HCT116 (cell line): ENCODE measurements around the gene KCNIP4. TPM values are rescaled to one million over a fixed set of nuclear protein-coding genes. Genes with fewer than 3 reads are reported as not detected.

ENCODE experiments used
- ATAC-seq: fragments of 200-7000 bp; cut with Tn5 transposase; 2 replicates; pipeline ENCODE4 v1.9.1; 2020; ENCODE audit warnings: mild to moderate bottlenecking, moderate library complexity
- BruUV-seq: library from RNA; stranded (reverse); fragments of 400-500 nt; replicated peaks from 2 replicates; lab custom pipeline; 2021; lab: Mats Ljungman, UMichigan
- CTCF ChIA-PET: fragments of 300-600 bp; sonication (Branson Sonifier 250); formaldehyde crosslinking; loops from one replicate; lab custom pipeline; 2021; ENCODE audit warnings: antibody characterized with exemption; lab: Charles Lee
- POLR2A ChIA-PET: fragments of 300-600, 350-600 bp; sonication (Branson Sonifier 250); formaldehyde crosslinking; loops from one replicate; lab custom pipeline; 2021; ENCODE audit warnings: antibody characterized with exemption; lab: Charles Lee
- RAD21 ChIA-PET, 2 experiments: fragments of 300-600 bp; sonication (Branson Sonifier 250); formaldehyde crosslinking; loops; one replicate each; lab custom pipeline; 2023; ENCODE audit warnings: low total read pairs in 2 of 2; ENCODE audit not compliant: uncharacterized antibody in 2 of 2, unreplicated experiment in 2 of 2, low non-redundant PET in 1 of 2; lab: Charles Lee
- DNase-seq: peaks from one replicate; pipeline ENCODE4 v3.0.0-alpha.2; 2010; ENCODE audit warnings: low read depth, low spot score
- H2AFZ ChIP-seq: fragments of 200-600 bp; shearing (Covaris generic), sonication (generic); 2 replicates; pipeline ENCODE4 v1.6.1; 2017; ENCODE audit warnings: low read depth, mixed run types, mixed read lengths, antibody characterized with exemption, low read length; ENCODE audit not compliant: poor library complexity, severe bottlenecking
- H3K27ac ChIP-seq: 2 replicates; pipeline ENCODE4 v1.5.1; 2012; ENCODE audit warnings: low read depth, low read length
- H3K27me3 ChIP-seq: fragments of 200-600 bp; sonication (generic); 2 replicates; pipeline ENCODE4 v1.6.1; 2016; ENCODE audit warnings: mixed run types, low read length, mixed read lengths; ENCODE audit not compliant: insufficient read depth
- H3K36me3 ChIP-seq, 2 experiments: fragments of 200-500 bp in 1 of 2; fragments of 200-600 bp in 1 of 2; sonication (Bioruptor generic) in 1 of 2; sonication (generic) in 1 of 2; 2 replicates each; pipeline versions ENCODE4 v1.5.1 to v1.6.1; 2014 to 2016; ENCODE audit warnings: low read length in 2 of 2, inconsistent platforms in 1 of 2, mixed read lengths in 1 of 2, mixed run types in 1 of 2; ENCODE audit not compliant: insufficient read depth in 2 of 2, control insufficient read depth in 1 of 2
- H3K4me1 ChIP-seq, 2 experiments: fragments of 200-600 bp in 1 of 2; sonication (generic) in 1 of 2; 2 replicates each; pipeline versions ENCODE4 v1.5.1 to v1.6.1; 2012 to 2017; ENCODE audit warnings: low read length in 2 of 2, inconsistent platforms in 1 of 2, mild to moderate bottlenecking in 1 of 2, mixed read lengths in 1 of 2, mixed run types in 1 of 2, moderate library complexity in 1 of 2; ENCODE audit not compliant: insufficient read depth in 2 of 2, control insufficient read depth in 1 of 2
- H3K4me2 ChIP-seq: fragments of 200-600 bp; sonication (generic); 2 replicates; pipeline ENCODE4 v1.6.1; 2017; ENCODE audit warnings: mixed run types, low read length, mixed read lengths
- H3K4me3 ChIP-seq, 2 experiments: fragments of 200-600 bp in 1 of 2; sonication (generic) in 1 of 2; replicated peaks in 1 of 2; 2 replicates each; pipeline ENCODE4 v1.5.1; 2011 to 2016; ENCODE audit warnings: low read length in 2 of 2, control low read depth in 1 of 2, low read depth in 1 of 2, mild to moderate bottlenecking in 1 of 2, mixed read lengths in 1 of 2, mixed run types in 1 of 2
- H3K79me2 ChIP-seq: fragments of 200-600 bp; sonication (generic); 2 replicates; pipeline ENCODE4 v1.6.1; 2017; ENCODE audit warnings: mild to moderate bottlenecking, mixed run types, low read length, moderate library complexity, mixed read lengths; ENCODE audit not compliant: insufficient read depth
- H3K9ac ChIP-seq: fragments of 200-600 bp; sonication (generic); 2 replicates; pipeline ENCODE4 v1.6.1; 2016; ENCODE audit warnings: low read length, mixed read lengths
- H3K9me2 ChIP-seq: fragments of 200-600 bp; sonication (generic), shearing (Covaris generic); 2 replicates; pipeline ENCODE4 v1.6.1; 2017; ENCODE audit warnings: mixed run types, mild to moderate bottlenecking, moderate library complexity; ENCODE audit not compliant: insufficient read depth
- H3K9me3 ChIP-seq, 2 experiments: fragments of 200-500 bp in 1 of 2; fragments of 200-600 bp in 1 of 2; sonication (Bioruptor generic) in 1 of 2; sonication (generic) in 1 of 2; 2 replicates each; pipeline ENCODE4 v1.6.1; 2014 to 2017; ENCODE audit warnings: low read length in 2 of 2, mixed read lengths in 2 of 2, inconsistent platforms in 1 of 2, low read depth in 1 of 2, mild to moderate bottlenecking in 1 of 2, mixed run types in 1 of 2, moderate library complexity in 1 of 2; ENCODE audit not compliant: control insufficient read depth in 1 of 2, insufficient read depth in 1 of 2
- H4K20me1 ChIP-seq: fragments of 200-600 bp; sonication (generic), shearing (Covaris generic); 2 replicates; pipeline ENCODE4 v1.6.1; 2017; ENCODE audit warnings: mixed run types, mild to moderate bottlenecking, moderate library complexity; ENCODE audit not compliant: insufficient read depth
- EGR1 ChIP-seq: IDR thresholded peaks from 2 replicates; pipeline ENCODE4 v1.6.1; 2012; ENCODE audit warnings: low read depth
- EZH2 ChIP-seq: fragments of 200-600 bp; sonication (generic); IDR thresholded peaks from 2 replicates; pipeline ENCODE4 v1.6.1; 2017; ENCODE audit warnings: antibody characterized with exemption, mixed run types
- EZH2phosphoT487 ChIP-seq: fragments of 200-600 bp; IDR thresholded peaks from 2 replicates; pipeline ENCODE4 v1.6.1; 2018; ENCODE audit warnings: antibody characterized with exemption, borderline replicate concordance
- FOSL1 ChIP-seq: IDR thresholded peaks from 2 replicates; pipeline ENCODE4 v1.6.1; 2012; ENCODE audit warnings: low read depth
- POLR2A ChIP-seq: IDR thresholded peaks from 2 replicates; pipeline ENCODE4 v1.7.0; 2011; ENCODE audit warnings: borderline replicate concordance; ENCODE audit not compliant: insufficient read depth, insufficient read length; ENCODE audit errors: extremely low read depth
- POLR2AphosphoS5 ChIP-seq: IDR thresholded peaks from 2 replicates; pipeline ENCODE4 v1.6.1; 2011; ENCODE audit warnings: mild to moderate bottlenecking, low read depth, low read length, moderate library complexity
- SIN3A ChIP-seq: IDR thresholded peaks from 2 replicates; pipeline ENCODE4 v1.6.1; 2012; ENCODE audit warnings: low read depth
- SP1 ChIP-seq: IDR thresholded peaks from 2 replicates; pipeline ENCODE4 v1.6.1; 2012; ENCODE audit warnings: low read depth
- YY1 ChIP-seq: IDR thresholded peaks from 2 replicates; pipeline ENCODE4 v1.6.1; 2011; ENCODE audit warnings: low read length, low read depth, moderate library complexity, mild to moderate bottlenecking; ENCODE audit not compliant: insufficient replicate concordance; ENCODE audit errors: extremely low read depth
- ZFX ChIP-seq: fragments of 450-650 bp; IDR thresholded peaks from 2 replicates; pipeline ENCODE4 v1.6.1; 2017
- intact Hi-C: fragments of 100-400 bp; cut with micrococcal nuclease; formaldehyde crosslinking; loops from 2 replicates; pipeline ENCODE4 v1.10.0; 2022
- total RNA-seq: library from RNA; stranded (reverse); gene quantifications from one replicate; pipeline ENCODE4 v1.2.1, GENCODE V29; 2021; ENCODE audit not compliant: unreplicated experiment
- TF ChIP-seq, protein P1 (sequence below): IDR thresholded peaks from 2 replicates; pipeline ENCODE4 v1.6.1; 2011; ENCODE audit warnings: mild to moderate bottlenecking, low read length, moderate library complexity; ENCODE audit not compliant: insufficient replicate concordance; ENCODE audit errors: extremely low read depth
- TF ChIP-seq, protein P2 (sequence below): IDR thresholded peaks from 2 replicates; pipeline ENCODE4 v1.6.1; 2012
- TF ChIP-seq, protein P3 (sequence below): IDR thresholded peaks from 2 replicates; pipeline ENCODE4 v1.6.1; 2012; ENCODE audit warnings: low read depth
- TF ChIP-seq, protein P4 (sequence below): IDR thresholded peaks from 2 replicates; pipeline ENCODE4 v1.6.1; 2012

The KCNIP4 gene
- total RNA-seq, 1 experiment from 2014 or later = not detected

DNA sequence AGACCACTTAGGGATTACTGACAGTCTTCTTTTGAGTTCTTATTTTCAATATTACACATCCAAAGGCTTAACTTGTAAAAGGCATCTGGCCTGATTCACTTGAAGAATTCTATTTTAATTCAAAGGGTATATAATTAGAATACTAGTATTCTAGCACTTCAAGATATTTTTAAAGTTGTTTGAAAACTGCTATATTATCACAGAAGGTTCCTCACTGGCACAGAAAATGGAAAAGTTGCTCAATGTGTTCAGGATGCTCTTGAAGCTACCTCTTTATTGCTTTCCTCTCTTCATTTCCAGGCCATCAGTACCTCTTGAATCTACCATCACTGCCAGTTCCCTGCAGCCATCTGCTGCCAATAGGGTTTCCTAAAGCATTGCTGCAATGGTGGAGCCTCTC, 271.4 kb downstream of the KCNIP4 start:
- ATAC-seq = no peak
- no peak for TF ChIP-seq SP1
- TF ChIP-seq, protein P1, sequence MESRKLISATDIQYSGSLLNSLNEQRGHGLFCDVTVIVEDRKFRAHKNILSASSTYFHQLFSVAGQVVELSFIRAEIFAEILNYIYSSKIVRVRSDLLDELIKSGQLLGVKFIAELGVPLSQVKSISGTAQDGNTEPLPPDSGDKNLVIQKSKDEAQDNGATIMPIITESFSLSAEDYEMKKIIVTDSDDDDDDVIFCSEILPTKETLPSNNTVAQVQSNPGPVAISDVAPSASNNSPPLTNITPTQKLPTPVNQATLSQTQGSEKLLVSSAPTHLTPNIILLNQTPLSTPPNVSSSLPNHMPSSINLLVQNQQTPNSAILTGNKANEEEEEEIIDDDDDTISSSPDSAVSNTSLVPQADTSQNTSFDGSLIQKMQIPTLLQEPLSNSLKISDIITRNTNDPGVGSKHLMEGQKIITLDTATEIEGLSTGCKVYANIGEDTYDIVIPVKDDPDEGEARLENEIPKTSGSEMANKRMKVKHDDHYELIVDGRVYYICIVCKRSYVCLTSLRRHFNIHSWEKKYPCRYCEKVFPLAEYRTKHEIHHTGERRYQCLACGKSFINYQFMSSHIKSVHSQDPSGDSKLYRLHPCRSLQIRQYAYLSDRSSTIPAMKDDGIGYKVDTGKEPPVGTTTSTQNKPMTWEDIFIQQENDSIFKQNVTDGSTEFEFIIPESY = no peak
- TF ChIP-seq YY1 = no peak
- TF ChIP-seq SIN3A = no peak
- TF ChIP-seq ZFX = no peak
- TF ChIP-seq, protein P2, sequence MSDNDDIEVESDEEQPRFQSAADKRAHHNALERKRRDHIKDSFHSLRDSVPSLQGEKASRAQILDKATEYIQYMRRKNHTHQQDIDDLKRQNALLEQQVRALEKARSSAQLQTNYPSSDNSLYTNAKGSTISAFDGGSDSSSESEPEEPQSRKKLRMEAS = no peak
- TF ChIP-seq, protein P3, sequence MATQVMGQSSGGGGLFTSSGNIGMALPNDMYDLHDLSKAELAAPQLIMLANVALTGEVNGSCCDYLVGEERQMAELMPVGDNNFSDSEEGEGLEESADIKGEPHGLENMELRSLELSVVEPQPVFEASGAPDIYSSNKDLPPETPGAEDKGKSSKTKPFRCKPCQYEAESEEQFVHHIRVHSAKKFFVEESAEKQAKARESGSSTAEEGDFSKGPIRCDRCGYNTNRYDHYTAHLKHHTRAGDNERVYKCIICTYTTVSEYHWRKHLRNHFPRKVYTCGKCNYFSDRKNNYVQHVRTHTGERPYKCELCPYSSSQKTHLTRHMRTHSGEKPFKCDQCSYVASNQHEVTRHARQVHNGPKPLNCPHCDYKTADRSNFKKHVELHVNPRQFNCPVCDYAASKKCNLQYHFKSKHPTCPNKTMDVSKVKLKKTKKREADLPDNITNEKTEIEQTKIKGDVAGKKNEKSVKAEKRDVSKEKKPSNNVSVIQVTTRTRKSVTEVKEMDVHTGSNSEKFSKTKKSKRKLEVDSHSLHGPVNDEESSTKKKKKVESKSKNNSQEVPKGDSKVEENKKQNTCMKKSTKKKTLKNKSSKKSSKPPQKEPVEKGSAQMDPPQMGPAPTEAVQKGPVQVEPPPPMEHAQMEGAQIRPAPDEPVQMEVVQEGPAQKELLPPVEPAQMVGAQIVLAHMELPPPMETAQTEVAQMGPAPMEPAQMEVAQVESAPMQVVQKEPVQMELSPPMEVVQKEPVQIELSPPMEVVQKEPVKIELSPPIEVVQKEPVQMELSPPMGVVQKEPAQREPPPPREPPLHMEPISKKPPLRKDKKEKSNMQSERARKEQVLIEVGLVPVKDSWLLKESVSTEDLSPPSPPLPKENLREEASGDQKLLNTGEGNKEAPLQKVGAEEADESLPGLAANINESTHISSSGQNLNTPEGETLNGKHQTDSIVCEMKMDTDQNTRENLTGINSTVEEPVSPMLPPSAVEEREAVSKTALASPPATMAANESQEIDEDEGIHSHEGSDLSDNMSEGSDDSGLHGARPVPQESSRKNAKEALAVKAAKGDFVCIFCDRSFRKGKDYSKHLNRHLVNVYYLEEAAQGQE = no peak
- no peak for TF ChIP-seq POLR2AphosphoS5
- no peak for TF ChIP-seq FOSL1
- TF ChIP-seq, protein P4, sequence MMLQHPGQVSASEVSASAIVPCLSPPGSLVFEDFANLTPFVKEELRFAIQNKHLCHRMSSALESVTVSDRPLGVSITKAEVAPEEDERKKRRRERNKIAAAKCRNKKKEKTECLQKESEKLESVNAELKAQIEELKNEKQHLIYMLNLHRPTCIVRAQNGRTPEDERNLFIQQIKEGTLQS = no peak
- TF ChIP-seq EZH2 = no peak
- TF ChIP-seq EZH2phosphoT487 = no peak
- TF ChIP-seq POLR2A = no peak
- no peak for TF ChIP-seq EGR1
- TF ChIP-seq, all 23 proteins: peak for 0
- intact Hi-C loops = no loop called here
- no TSS peak for BruUV-seq
- no peaks in the 10 kb centered on the region for H3K36me3 ChIP-seq
- no peak overlapping the region for H2AFZ ChIP-seq
- H3K4me3 ChIP-seq = no peak overlapping the region
- no peaks in the 10 kb centered on the region; a peak in 1 of 4 replicates for H3K9me3 ChIP-seq
- H3K79me2 ChIP-seq = no peaks in the 10 kb centered on the region
- no peak overlapping the region for H3K4me2 ChIP-seq
- H3K27me3 ChIP-seq = no peaks in the 10 kb centered on the region
- no peak overlapping the region for H3K27ac ChIP-seq
- H3K4me1 ChIP-seq = no peaks in the 10 kb centered on the region
- H4K20me1 ChIP-seq = no peaks in the 10 kb centered on the region
- no peak for DNase-seq
- ChIA-PET POLR2A (no interaction called here), CTCF (no interaction called here), RAD21 (no interaction called here)
- no peaks in the 10 kb centered on the region for H3K9me2 ChIP-seq
- no peak overlapping the region for H3K9ac ChIP-seq
